Vagina (tissue), 2 donors: ENCODE results near the gene NGB.

Experiments used
- POLR2AphosphoS5 ChIP-seq, 2 donors: sonication (generic); formaldehyde crosslinking; IDR thresholded peaks; one replicate each; pipeline ENCODE4 v1.9.0; 2017; ENCODE audit warnings: antibody characterized with exemption in 2 of 2, mild to moderate bottlenecking in 2 of 2, low read depth in 1 of 2; ENCODE audit not compliant: insufficient read depth in 1 of 2
- TF ChIP-seq, protein P1 (sequence below), 3 experiments: fragments of 450-650 bp in 2 of 3; fragments of 200-600 bp in 1 of 3; sonication (generic) in 1 of 3; IDR thresholded peaks; one replicate each; pipeline ENCODE4 v1.5.1; 2017 to 2019; ENCODE audit warnings: antibody characterized with exemption in 3 of 3, mild to moderate bottlenecking in 2 of 3, moderate library complexity in 2 of 3

- TF ChIP-seq, protein P1, sequence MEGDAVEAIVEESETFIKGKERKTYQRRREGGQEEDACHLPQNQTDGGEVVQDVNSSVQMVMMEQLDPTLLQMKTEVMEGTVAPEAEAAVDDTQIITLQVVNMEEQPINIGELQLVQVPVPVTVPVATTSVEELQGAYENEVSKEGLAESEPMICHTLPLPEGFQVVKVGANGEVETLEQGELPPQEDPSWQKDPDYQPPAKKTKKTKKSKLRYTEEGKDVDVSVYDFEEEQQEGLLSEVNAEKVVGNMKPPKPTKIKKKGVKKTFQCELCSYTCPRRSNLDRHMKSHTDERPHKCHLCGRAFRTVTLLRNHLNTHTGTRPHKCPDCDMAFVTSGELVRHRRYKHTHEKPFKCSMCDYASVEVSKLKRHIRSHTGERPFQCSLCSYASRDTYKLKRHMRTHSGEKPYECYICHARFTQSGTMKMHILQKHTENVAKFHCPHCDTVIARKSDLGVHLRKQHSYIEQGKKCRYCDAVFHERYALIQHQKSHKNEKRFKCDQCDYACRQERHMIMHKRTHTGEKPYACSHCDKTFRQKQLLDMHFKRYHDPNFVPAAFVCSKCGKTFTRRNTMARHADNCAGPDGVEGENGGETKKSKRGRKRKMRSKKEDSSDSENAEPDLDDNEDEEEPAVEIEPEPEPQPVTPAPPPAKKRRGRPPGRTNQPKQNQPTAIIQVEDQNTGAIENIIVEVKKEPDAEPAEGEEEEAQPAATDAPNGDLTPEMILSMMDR (IDR thresholded peaks at IDR 0.05) = no peak
- no peak for TF ChIP-seq POLR2AphosphoS5 (IDR thresholded peaks at IDR 0.05; ENCODE audit: insufficient read depth in 1 of 2, low read depth in 1 of 2)
Measured at GRCh38 chr14:77217551-77217950, 53.5 kb downstream of the NGB start.
